HG03139 (cell line): ENCODE data around the gene CHRNB1.

Experiments used
- ATAC-seq: cut with Tn5 transposase; IDR thresholded peaks from one replicate; pipeline ENCODE4 v1.9.1; 2021; ENCODE audit not compliant: unreplicated experiment

The CHRNB1 gene

DNA sequence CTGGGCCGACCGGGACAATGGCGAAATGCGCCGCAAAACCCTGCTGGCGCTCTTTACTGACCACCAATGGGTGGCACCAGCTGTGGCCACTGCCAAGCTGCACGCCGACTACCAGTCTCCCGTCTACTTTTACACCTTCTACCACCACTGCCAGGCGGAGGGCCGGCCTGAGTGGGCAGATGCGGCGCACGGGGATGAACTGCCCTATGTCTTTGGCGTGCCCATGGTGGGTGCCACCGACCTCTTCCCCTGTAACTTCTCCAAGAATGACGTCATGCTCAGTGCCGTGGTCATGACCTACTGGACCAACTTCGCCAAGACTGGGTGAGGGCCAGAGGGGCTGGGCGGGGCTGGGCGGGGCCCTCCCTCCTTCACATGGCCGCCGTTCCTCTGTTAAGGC is 29.1 kb upstream of the CHRNB1 start:
- no peak for ATAC-seq

DNA sequence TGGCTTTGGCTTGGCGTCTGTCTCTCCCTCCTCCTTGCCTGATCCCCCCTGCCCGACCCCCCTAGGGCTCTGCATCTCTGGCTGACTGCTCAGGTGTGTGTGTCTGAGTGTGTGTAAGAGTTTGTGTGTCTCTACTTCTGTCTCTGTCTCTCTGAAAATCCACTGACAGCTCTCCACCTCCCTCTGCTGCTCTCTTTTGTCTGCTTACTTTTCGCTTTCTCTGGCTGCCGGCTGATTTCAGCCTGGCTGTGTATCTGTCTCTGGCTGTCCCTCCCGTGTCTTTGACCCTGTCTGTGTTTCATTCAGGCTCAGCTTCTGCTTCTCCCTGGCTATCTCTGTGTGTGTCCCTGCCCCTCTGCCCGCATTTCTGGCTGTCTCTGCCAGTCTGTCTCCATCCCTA is 28.5 kb upstream of the CHRNB1 start:
- ATAC-seq = no peak

DNA sequence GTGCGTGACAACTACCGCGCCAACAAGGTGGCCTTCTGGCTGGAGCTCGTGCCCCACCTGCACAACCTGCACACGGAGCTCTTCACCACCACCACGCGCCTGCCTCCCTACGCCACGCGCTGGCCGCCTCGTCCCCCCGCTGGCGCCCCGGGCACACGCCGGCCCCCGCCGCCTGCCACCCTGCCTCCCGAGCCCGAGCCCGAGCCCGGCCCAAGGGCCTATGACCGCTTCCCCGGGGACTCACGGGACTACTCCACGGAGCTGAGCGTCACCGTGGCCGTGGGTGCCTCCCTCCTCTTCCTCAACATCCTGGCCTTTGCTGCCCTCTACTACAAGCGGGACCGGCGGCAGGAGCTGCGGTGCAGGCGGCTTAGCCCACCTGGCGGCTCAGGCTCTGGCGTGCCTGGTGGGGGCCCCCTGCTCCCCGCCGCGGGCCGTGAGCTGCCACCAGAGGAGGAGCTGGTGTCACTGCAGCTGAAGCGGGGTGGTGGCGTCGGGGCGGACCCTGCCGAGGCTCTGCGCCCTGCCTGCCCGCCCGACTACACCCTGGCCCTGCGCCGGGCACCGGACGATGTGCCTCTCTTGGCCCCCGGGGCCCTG is 27.7 kb upstream of the CHRNB1 start:
- ATAC-seq = no peak

DNA sequence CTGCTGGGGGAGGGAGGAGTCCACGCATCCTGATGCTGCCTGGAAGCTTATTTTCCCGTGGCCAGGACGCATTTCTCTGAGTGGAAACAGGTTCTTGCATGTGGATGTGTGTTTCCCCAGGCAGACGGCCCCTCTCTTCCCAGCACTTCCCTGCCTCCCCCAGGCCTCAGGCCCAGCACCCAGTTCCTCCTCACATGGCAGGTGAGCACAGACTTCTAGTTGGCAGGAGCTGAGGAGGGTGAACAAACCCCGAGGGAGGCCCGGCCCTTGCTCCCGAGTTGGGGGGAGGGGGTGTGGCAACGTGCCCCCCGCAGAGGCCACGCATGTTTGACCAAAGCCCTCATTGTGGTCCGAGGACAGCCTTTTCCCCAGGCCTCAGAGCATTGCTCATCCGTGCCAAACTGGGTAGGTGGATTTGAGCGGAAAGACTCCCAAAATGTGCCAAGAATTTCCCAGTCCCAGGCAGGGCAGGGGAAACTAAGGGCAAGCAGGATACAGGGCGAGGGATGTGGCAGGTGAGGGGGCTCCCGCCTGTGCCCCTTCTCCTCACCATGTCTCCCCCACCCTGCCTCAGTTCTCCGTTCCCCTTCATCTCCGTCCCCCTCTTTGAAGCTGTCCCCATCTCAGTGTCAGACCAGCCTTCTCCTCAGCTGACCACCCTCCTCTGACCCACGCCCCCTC is 26.2 kb upstream of the CHRNB1 start:
- ATAC-seq = no peak

DNA sequence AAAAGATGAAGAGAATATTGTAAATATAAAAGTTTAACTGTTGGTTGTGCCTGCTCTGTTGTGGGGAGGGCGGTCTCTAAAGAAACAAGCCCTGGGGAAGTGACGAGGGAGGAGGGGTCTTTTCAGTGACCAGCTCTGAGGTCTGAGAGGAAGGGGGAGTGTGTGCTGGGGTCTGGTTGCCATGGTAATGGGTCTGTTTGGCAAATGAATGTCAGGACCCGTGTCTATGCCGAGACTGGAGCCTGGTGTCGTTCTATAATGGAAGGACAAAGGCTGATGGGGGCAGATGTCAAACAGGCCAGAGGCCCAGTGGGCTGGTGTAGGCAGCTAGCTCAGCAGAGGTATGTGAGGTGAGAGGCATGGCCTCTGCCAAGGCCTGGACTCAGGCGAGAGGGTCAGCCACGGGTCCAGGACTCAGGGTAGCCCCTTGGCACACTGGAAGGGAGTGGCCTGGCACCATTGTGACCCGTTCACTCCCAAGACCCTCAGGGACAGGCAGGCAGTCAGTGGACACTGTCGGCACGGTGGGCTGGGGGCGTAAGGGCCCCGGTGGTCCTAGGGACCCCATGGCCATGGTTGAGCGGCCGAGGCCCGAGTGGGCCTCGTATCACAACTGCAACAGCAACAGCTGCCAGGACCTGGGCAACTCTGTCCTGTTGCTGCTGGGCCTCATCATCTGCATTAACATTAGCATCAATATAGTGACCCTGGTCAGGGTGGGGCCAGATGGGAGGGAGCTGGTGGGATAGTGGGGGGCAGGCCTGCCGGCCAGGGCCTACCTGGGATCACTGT is 24.8 kb upstream of the CHRNB1 start, which contains the start of gene SPEM1:
TSS of gene SPEM1 (plus strand) at position 506 of the 792 bp plus-strand sequence. CDS start at position 567, 61 bp downstream.
- ATAC-seq = no peak

DNA sequence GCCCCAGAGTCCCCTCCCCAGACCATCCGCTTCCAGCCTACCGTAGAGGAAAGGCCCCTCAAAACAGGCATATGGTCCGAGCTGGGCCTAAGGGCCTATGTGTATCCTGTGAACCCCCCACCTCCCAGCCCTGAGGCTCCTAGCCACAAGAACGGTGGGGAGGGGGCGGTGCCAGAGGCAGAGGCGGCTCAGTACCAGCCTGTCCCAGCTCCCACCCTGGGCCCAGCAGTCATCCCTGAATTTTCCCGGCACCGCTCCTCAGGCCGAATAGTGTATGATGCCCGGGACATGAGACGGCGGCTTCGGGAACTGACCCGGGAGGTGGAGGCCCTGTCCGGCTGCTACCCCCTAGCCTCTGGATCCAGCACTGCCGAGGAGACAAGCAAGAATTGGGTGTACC is 23.7 kb upstream of the CHRNB1 start:
- no peak for ATAC-seq

DNA sequence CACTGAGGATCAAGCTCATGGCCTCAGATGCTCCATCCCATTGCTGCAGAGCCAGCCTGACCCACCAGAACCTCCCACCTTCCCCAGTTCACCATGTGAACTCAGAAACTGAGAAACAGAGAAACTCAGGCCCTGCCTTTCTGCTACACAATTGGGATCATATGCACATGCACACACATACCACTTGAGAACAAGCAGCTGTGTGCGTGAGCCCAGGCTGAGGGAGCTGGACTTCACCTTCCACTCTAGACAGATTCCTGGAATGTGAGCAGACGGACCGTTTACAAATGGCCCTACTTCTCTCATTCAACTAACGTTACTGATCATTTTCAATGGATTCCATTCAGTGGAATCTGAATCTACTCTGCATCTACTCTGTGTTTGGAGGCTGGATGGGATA is 21.2 kb upstream of the CHRNB1 start:
- no peak for ATAC-seq

DNA sequence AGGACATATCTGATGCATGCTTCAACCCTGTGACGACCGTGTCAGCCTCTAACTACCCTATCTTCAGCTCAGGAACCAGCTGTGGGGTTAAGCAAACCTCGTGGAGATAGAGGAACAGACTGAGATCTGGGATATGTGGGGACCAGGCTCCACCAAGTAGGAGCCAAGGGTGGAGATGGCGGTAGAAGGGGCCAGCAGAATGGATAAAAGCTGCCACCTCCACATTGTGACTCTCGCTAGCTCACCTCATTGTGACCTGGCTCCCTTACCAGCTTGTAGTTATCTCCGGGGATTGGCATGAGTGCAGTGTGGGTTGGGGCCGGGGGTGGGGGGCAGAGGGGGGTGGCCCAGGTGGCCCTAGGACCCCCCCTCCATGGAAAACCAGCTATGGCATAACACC is 19.5 kb upstream of the CHRNB1 start, which contains the start of gene SPEM2:
TSS of gene SPEM2 (plus strand) at position 301 of the 400 bp plus-strand sequence. CDS start at position 374, 73 bp downstream.
- no peak for ATAC-seq

DNA sequence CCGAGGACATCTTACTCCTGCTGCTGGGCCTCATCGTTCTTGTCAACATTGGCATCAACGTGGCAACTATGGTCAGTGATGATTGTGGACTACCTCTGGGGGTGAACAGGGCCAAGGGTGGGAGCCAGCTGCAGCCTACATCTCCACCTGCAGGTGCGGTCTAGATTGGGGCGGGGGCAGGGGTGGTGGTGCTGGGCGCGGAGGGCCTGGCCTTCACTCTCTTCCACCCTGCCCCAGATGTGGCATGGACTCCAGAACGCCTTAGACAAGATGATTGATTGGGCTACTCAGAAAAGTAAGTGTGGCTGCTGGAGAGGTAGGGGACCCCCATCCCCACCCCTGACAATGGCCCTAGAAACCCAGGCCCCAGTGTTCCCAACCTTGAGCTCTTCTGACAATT is 19.1 kb upstream of the CHRNB1 start:
- ATAC-seq = no peak

DNA sequence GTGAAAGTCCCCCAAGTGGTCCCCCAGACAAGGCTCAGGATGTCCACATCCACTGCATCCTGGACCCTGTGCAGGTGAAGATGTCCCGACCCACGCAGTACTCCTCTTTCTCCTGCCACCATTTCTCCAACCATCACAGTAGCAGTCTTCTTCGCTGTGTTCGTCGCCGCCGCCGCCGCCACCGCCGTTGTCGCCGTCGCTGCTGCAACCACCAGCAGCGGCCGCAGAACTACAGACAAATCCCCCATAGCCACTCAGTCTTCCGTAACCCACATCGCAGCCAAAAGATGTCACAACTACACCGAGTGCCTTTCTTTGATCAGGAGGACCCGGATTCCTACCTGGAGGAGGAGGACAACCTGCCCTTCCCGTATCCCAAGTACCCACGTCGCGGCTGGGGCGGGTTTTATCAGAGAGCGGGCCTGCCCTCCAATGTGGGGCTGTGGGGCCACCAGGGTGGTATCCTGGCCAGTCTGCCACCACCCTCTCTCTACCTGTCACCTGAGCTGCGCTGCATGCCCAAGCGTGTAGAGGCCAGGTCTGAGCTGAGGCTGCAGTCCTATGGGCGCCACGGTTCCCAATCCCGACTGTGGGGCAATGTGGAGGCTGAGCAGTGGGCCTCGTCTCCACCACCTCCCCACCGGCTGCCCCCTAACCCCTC is 18.5 kb upstream of the CHRNB1 start:
- no peak for ATAC-seq

DNA sequence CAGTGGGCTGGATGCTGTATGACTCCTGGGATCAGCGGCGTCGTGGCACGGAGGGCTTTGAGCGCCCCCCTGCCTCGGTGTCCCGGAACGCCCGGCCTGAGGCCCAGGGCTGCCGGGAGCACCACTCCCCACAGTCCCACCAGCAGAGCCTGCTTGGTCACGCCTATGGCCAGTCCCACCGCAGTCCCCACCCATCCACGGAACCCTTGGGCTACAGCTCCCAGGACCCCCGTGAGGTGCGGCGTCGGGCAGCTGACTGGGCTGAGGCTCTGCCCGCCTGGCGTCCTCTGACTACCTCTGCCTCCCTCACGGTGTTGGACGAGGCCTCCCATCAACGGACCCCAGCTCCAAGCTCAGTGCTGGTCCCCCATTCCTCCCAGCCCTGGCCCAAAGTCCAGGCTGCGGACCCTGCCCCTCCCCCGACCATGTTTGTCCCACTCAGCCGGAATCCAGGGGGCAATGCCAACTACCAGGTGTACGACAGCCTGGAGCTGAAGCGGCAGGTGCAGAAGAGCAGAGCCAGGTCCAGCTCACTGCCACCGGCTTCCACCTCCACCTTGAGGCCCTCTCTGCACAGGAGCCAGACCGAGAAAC is 17.9 kb upstream of the CHRNB1 start:
- ATAC-seq = no peak

DNA sequence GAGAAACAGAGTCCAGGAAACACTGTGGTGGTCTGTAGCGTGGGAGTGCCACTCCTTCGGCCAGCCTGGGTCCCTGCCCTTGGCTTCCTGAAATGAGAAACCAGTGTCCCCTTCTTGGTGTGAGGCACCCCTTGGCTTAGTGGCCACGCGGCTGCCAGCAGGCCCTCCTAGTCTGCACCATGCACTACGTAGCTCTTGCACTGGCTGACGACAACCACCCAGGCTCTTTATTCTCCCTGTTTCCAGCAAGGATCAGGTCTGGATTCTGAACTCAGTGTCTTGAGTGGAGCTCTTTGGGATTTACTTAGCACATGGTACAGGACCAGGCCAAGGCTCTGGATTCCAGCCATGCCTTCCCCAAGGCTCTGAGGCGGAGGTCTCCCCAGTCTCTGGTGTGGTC is 17.3 kb upstream of the CHRNB1 start:
- ATAC-seq = no peak

DNA sequence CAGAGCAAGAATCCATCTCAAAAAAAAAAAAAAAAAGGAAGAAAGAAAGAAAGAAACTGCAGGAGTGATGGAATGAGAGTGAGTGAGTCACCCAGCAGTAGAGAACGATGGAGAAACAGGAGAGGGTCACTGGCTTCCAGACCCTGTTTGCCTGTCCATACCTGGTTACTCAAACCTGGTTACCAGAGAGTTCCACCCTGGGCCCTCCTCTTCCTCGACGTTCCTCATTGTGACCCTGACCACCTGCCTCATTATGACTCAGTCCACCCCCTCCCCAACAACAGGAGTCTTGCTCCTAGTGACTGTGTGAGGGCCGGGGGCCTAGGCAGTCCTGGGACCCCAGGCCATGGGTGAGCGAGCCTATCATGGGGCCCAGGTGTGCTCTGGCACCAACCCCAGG is 16.3 kb upstream of the CHRNB1 start, which contains the start of gene SPEM3:
TSS of gene SPEM3 (plus strand) at position 301 of the 400 bp plus-strand sequence. CDS start at position 347, 46 bp downstream.
- no peak for ATAC-seq

DNA sequence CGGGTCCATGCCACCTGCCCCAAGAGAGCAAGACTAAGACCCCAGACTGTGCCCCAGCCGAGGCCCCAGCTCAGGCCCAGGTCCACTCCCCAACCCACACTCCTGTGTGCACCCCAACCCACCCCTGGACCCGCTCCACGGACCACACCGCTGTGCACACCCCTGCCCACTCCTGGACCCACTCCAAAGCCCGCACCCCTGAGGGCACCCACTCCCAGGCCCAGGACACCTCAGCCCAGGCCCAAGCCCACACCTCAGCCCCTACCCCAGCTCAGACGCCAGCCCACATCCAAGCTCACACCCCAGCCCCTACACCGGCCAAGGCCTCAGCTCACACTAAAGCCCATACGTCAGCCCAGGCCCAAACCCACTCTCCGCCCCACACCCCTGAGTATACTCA is 15.1 kb upstream of the CHRNB1 start:
- ATAC-seq = no peak

DNA sequence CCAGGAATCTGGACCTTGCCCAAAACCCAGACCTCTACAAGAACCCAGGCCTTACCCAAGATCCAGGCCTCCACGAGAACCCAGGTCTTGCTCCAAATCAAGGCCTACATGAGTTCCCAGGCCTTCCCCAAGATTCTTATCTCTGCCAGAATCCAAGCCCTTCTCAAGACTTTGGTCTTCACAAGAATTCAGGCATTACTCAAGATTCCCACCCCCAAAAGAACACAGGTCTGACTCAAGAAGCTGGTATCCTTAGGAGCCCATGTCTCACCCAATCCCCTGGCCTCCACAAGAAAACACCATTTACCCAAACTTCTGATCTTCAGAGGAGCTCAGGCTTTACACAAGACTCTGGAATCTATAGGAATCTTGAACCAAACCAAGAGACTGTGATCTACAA is 13.6 kb upstream of the CHRNB1 start:
- no peak for ATAC-seq

DNA sequence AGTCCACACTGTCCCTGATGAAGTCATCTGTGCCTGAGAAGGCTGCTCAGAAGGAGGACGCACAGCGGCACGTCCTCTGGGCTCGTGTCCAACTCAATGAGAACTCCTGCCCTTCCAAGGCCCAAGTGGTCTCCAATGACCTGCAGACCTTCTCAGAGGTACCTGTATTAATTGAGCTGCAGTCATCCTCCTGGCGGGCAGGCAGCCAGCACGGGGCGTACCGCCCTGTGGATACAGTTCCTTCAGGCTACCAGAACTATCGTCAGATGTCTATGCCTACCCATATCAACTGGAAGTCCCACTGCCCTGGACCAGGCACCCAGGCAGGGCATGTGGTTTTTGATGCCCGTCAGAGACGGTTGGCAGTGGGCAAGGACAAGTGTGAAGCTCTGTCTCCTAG is 12.6 kb upstream of the CHRNB1 start:
- no peak for ATAC-seq

DNA sequence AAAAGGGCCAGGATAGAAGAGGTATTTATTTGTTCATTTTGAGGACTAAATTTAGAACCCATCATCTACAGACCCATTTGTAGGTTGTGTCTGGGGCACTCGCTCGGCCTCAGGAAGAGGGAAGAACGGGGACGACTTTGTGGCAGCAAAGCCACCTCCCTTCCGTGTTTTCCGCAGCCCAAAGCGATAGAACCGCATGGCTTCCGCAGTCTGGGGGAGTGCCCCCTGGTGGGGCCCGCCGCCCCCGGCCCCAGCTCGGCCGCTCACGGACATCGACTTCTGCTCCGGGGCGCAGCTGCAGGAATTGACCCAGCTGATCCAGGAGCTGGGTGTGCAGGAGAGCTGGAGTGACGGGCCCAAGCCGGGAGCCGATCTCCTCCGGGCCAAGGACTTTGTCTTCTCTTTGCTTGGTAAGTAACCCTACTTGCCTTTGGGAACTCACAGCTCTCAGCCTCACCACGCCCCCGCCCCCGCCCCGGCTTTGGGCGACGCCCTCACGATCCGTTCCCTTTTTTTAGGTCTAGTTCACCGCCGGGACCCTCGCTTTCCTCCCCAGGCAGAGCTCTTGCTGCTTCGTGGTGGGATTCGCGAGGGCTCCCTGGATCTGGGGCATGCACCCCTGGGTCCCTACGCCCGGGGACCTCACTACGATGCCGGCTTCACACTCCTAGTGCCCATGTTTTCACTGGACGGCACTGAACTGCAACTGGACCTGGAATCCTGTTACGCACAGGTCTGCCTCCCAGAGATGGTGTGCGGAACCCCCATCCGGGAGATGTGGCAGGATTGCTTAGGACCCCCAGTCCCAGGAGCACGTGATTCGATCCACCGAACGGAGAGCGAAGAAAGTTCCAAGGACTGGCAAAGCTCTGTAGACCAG is 8.9 kb upstream of the CHRNB1 start:
- peak; percentile 20 for ATAC-seq

DNA sequence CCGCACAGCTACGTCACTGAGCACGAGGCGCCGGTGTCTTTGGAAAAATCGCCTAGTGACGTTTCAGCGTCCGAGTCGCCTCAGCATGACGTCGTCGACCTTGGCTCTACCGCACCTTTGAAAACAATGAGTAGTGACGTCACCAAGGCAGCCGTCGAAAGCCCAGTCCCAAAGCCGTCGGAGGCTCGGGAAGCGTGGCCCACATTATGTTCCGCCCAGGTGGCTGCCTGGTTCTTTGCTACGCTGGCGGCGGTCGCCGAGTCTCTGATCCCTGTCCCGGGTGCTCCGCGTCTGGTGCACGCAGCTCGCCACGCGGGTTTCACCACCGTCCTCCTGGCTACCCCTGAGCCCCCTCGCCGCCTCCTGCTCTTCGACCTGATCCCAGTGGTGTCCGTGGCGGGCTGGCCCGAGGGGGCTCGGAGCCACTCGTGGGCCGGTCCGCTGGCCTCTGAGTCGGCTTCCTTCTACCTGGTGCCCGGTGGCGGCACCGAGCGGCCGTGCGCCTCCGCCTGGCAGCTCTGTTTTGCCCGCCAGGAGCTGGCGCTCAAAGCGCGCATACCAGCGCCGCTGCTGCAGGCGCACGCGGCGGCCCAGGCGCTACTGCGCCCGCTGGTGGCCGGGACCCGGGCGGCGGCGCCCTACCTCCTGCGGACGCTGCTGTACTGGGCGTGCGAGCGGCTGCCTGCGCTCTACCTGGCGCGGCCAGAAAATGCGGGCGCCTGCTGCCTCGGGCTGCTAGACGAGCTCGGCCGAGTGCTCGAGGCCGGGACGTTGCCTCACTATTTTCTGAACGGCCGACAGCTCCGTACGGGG is 8.1 kb upstream of the CHRNB1 start:
- ATAC-seq = no peak

DNA sequence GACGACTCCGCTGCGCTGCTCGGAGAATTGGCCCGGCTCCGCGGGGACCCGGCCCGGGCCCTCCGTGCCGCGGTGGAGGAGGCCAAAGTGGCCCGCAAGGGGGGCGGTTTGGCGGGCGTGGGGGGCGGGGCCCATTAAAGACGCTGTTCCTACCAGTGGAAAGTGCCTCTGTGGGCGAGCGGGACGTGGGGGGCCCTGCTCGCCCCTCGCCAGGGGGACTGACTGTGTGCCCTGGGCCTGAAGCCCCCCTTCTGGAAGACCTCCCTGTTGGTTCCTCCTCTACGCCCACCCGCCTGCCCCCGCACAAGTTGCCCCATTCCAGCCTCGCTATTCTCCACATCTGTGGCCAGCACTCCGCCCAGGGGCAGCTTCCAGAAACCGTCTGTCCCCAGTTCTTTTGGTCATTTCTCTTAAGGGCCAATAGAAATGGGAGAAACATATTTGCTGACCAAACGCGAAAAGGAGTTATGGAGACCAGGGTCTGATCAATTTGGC is 7.4 kb upstream of the CHRNB1 start:
- no peak for ATAC-seq
